NCI-H526 treated with DMSO at 0.1 percent for 48 hours (cell line): ENCODE data around the gene SOD2.
"Not testable (repeated sequence)": the region's sequence is repeated elsewhere in the genome, so short reads cannot be mapped to it uniquely, and the experiment has no call there.

ENCODE experiments used
- DNase-seq: peaks from one replicate; lab custom pipeline; 2025; lab: John Stamatoyannopoulos, UW

SOD2 gene

DNA sequence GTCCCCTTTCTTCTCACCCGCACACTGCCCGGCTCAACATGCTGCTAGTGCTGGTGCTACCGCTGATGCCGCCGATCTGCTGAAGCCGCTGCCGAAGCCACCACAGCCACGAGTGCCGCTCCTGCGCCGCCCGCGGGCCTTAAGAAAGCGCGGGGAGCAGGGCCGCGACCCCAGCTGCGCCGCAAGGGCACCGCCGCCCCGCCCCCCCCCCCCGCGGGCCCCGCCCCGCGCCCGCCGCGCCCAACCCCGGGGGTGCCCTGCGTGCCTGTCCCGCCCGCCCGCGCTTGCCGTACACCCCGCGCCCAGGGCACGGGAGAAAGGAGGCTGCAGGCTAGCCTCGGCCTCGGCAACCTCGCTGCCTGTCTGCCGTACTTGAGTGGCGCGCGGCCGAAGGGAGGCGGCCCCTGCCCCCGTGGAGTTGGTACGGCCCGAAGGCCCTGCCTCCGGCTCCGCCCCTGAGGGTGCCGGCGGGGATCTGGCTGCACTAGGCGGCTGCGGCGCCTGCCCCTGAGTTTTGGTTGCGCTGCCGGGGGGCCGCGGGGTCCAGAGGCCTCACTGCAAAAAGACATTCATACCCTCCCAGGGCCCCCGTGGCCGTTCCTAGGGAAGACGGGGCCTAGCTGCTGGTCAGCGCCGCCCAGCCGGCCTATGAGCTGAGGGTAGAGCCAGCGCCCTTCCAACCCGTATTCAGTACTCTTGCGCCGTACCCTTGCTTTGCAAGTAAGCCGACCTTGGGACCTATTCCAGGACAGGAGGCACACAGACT is at the start of gene SOD2:
Gene SOD2 (minus strand): TSS at position 114 of the 766 bp plus-strand sequence. CDS start 74 bp downstream, at position 40.
- DNase-seq: peak; percentile 66

GRCh38 chr6:159742165-159742564 is 49.1 kb upstream of the SOD2 start:
- no peak for DNase-seq

DNA sequence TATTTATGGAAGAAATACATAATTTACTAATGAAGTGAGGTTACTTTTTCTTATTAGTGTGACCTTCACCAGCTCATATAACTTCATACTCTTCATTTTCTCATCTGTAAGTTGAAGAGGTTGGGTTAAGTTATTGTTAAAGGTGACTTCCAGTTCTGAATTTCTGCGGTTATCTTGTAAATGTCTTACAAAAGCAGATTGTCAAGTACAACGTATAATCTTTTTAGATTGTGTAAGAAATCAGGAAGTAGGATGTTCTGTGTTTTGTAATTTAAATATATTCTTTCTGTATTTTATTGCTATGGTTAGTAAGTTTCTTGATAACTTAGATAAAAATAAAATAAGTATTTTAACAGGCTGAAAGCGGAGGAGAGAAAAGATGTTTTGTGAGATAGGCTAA is 46.3 kb upstream of the SOD2 start:
- DNase-seq: no peak

DNA sequence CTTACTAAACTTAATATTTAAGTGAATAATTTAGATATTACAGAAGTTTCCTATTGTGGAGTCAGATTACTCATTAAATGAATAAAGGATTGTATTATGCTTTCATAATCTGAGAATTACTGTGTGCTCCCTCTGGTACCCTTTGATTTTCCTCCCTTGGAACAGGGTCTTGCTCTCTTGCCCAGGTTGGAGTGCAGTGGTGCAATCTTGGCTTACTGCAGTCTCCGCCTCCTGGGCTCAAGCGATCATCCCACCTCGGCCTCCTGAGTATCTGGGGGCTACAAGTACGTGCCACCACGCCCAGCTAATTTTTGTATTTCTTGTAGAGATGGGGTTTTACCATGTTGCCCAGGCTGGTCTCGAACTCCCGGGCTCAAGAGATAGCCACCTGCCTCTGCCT is 43.9 kb upstream of the SOD2 start:
- no peak for DNase-seq

- not testable (repeated sequence) for DNase-seq
Observed at GRCh38 chr6:159733395-159733794, 40.4 kb upstream of the SOD2 start.

- not testable (repeated sequence) for DNase-seq
Observed at GRCh38 chr6:159732550-159732949, 39.5 kb upstream of the SOD2 start.

GRCh38 chr6:159730332-159730676 is 37.3 kb upstream of the SOD2 start:
- no peak for DNase-seq

DNA sequence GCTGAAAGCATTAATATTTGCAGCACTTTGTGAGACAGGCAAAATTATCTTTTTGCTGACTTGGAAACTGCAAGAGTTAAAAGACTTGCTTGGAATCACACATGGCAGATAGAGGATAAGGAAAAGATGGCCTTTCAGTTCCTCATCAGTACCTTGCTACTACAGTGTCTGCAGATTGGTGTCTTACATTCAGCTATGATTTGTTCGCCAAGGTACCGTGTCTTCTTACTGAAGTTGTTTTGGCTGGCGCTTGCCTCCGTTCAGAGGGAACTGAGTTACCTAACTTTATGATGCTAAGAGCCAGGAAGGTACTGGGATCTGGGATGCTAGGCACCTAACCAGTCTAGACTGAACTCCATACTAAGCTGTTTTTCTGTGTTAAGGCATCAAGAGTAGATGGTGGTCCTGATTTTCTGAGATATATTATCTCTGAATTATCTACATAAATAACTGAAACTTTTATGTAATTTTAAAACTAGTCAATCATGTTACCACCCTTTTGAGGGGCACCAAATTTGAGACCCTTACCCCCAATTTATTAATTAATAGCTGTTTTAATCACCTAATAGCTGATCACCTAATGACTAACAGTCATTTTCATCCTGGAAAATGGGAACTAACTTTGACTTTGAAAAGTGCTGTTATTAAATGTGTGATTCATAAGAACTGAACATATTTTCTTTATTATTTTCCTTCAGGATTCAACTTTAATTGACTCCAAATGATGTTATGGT is 36.7 kb upstream of the SOD2 start:
- no peak for DNase-seq

- no peak for DNase-seq
Observed at GRCh38 chr6:159728531-159728964, 35.5 kb upstream of the SOD2 start.

DNA sequence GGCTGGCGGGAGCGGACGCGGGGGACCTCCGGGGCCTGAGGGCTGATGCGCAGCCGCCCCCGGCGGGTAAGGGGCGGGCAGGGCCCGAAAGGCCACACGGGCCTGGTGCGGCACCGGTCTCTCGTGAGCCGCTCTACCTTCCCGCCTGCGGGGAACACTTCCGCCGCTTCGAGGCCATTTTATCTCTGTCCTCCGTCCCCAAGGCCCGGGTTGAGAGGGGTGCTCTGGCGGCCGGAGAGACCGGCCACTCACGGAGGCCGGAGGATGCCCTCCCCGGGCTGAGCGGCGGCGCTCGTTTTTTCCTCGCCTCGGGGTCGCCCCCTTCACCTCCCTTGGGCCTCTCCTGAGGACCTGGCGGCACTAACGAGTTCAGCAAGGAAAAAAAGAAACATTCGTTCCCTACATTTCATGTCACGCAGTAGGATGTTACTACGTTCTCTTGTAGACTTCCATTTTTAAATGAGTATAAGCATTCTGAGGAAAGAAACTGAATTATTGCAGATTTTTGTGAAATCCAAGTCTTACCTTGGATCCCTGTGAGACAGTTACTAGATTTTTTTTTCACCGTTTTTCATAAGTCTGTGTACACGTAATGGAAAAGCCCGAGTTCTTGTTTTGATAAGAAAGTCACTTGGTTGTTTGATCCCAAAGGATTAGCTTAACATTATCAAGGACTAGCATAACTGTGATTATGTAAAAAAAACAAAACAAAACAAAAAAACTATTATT is 34.8 kb upstream of the SOD2 start:
- peak; percentile 39 for DNase-seq

DNA sequence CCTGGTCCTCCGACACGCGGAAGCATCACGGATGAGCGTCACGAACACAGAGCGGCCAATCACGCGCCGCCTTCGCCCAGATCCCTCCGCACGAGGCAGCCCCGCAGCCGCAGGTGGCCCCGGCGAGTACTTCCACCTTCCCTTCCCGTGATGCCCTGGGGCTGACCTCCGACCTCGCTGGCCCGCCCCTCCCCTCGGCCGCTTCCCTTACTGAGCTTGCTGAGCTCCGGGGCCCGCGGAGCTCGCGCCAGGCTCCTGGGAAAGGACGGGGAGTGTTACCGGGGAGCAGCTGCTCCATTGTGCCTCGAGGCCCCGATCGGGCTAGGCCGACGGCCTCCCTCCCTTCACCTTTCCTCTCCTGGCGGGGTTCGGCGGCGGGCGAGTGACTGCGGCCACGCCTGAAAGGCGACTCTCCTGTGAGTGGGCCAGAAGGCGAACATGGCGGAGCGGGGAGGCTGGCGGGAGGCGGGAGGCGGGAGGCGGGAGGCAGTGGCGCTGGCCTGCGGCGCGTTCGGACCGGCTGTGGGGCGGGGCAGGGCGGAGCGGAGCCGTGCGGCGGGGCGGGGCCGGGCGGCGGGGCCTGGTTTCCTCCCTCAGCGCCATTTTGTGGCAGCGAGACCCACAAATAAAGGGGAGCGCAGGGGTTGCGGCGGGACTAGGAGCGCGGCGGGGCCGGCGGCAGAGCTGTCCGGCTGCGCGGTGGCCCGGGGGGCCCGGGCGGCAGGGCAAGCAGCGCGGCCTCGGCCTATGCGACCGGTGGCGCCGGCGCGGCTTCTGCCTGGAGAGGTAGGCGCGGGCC is 34.1 kb upstream of the SOD2 start, which contains the start of gene WTAP:
Gene WTAP (plus strand): TSS at position 589 of the 799 bp plus-strand sequence. CDS start 8,760 bp downstream, outside the sequence.
- DNase-seq: peak; percentile 96

DNA sequence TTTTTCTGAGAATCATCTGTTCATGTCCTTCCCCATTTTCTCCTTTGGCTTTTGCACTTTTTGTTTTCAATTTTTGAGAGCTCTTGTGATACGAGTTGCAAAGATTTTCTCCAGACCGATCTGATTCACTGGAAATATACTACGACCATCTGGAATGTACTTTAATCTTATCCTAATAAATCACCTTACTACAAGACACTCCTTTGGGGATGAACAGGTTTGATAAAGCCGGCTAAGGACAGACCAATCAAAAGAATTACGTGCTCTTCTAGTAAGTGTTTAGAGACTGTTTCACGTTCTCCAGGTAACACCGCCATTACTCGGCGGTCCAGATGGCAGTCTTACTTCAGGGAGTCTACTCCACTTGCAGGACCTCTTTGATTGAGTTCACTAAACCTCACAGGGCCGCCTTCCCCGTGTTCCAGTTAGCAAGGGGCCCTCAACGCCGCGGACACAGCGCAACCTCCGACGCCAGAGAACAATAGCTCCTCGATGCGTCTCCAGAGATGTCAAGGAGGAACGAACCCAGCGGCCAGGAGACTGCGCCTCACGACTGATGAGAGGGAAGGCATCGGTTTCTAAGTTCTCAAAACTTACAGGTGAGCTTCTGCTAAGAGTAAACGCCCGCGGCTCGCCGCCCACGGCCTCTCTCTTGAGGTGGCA is 33.3 kb upstream of the SOD2 start:
- DNase-seq: peak; percentile 76

DNA sequence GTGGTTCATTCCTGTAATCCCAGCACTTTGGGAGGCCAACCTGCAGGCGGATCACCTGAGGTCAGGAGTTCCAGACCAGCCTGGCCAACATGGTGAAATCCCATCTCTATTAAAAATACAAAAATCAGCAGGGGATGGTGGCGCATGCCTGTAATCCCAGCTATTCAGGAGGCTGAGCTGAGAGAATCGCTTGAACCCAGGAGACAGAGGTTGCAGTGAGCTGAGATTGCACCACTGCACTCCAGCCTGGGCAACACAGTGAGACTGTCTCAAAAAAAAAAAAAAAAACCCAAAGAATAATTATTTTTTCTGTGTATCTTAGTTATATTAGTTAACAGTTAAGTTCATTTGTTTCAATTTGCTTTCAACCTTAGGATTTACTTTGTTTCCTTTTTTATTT is 32.2 kb upstream of the SOD2 start:
- DNase-seq: not testable (repeated sequence)

DNA sequence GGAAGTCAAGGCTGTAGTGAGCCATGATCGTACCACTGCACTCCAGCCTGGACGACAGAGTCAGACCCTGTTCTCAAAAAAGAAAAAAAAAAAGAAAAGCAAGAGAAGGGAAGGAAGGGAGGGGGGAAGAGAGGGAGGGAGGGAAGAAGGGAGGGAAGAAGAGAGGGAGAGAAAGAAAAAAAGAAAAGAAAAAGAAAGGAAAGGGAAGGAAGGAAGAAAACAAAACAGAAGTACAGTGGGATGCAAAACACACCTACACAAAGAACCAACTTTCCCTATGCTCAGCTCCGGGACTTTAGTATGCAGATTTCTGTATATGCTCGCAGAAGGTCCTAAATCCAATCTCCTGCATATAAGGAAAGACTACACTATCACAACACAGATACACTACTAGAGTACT is 31.7 kb upstream of the SOD2 start:
- DNase-seq: no peak

- no peak for DNase-seq
Observed at GRCh38 chr6:159723259-159723658, 30.2 kb upstream of the SOD2 start.

DNA sequence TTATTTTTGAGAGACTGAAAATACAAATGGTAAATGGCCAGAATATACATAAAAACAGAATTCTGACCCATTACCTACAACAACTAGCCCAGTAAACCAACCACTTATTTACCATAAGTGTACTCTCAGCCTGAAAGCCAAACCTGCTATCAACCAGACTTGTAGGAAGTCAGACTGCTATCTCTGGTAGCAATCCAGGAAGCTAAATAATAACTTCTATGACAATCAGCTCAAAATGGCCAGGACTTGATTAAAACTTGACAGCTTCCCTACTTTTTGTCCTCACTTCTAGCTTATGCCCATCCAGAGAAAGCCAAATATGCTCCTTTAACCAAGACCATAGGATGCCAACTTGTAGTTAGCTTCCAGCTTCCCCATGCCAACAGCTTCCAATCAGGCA is 29.6 kb upstream of the SOD2 start:
- DNase-seq: no peak

DNA sequence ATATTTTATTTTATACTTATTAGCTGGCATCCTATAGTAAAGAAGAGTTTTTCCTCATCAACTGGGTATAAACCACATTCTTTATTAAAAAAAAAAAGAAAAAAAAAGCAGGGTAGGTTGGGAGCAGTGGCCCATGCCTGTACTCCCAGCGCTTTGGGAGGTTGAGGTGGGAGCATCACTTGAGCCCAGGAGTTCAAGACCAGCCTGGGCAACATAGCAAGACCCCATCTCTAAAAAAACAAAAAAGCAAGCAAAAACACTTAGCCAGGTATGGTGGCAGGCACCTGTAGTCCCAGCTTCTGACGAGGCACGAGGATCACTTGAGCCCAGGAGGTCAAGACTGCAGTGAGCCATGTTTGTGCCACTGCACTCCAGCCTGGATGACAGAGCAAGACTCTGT is 28.9 kb upstream of the SOD2 start:
- DNase-seq: not testable (repeated sequence)

- peak; percentile 34 for DNase-seq
Observed at GRCh38 chr6:159720708-159721107, 27.7 kb upstream of the SOD2 start.

DNA sequence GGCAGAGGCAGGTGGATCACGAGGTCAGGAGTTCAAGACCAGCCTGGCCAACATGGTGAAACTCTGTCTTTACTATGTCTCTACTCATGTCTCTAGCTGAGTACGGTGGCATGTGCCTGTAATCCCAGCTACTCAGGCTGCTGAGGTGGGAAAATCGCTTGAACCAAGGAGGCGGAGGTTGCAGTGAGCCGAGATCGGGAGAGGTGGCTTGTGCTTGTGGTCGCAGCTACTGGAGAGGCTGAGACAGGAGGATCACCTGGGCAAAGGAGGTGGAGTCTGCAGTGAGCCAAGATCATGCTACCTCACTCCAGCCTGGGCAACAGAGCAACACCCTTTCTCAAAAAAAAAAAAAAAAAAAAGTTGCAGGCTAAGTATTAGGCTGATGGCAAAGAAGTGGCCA is 26.2 kb upstream of the SOD2 start:
- DNase-seq: no peak

DNA sequence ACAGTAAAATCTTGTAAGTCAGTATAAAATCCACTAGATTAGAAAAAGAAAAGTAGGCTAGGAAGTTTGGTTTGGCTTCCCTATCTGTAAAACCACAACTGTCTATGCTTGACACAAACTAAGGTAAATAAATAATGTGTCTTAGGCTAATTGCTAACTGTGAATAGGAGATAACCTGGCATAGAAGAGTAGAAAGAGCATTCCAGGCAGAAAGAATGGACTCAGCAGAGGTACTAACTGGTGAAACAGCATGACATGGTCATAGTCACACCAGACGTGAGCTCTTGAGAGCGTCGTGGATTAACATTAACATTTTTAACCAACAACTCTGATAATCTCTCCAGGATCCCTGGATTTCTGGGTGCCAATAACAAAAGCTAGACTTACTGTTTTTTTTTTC is 25.6 kb upstream of the SOD2 start:
- no peak for DNase-seq
